GM23248 (cell line): ENCODE data around the gene PADI3.

ENCODE experiments used
- EZH2 ChIP-seq: fragments of 200-600 bp; sonication (generic); IDR thresholded peaks from 2 replicates; pipeline ENCODE4 v1.6.1; 2018; ENCODE audit warnings: antibody characterized with exemption, mild to moderate bottlenecking; ENCODE audit not compliant: insufficient read depth, poor library complexity, severe bottlenecking
- EZH2phosphoT487 ChIP-seq: fragments of 200-600 bp; sonication (generic); IDR thresholded peaks from 2 replicates; pipeline ENCODE4 v1.6.1; 2018; ENCODE audit warnings: antibody characterized with exemption, moderate library complexity, mild to moderate bottlenecking, low read depth; ENCODE audit not compliant: insufficient read depth

DNA sequence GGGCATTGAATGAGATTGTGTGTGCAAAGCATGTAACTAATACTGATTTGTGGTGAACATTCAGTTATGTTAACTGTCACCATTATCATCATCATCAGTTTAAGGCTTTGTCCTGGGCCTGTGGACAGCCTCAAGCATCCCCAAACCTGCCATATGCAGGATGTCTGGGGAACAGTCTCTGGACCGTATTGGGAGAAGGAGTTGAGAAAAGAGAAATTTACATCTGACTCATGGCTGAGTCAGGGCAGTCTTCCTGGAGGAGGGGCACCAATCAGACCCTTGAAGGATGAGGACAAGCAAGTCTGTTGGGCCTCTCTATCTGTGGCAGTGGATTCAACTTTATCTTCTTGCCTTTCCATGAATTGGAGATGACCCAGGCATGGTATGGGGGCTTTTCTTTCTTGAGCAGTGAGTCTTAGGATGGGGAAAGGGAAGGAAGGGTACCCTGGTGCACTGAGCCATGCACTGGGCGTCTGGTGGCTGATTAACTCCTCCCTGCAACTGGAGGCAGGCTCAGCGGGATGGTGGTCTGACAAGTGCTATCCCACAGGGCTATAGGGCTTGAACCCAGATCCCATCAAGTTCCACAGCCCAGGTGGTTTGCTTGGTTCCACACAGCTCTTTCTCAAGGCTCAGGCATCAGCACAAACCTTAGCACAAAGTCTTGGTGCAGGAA lies 2.9 kb downstream of the PADI3 start:
- no peak for TF ChIP-seq EZH2
- no peak for TF ChIP-seq EZH2phosphoT487
